K562 (cell line): Measurements from ENCODE around the gene CR2. TPM values are rescaled to one million over a fixed set of nuclear protein-coding genes. Genes with fewer than 3 reads are reported as not detected.

ENCODE experiments used
- ATAC-seq: fragments of 200-7000 bp; cut with Tn5 transposase; 3 replicates; pipeline ENCODE4 v1.9.1; 2020; ENCODE audit warnings: moderate library complexity
- BruUV-seq: library from RNA; stranded (reverse); fragments of 400-500 nt; replicated peaks from 2 replicates; lab custom pipeline; 2021; lab: Mats Ljungman, UMichigan
- CTCF ChIA-PET: fragments of 300-600 bp; formaldehyde crosslinking; extraction: SDS; loops from one replicate; lab custom pipeline; 2021; ENCODE audit warnings: low intra/inter-chr PET ratio; lab: Yijun Ruan, JAX
- POLR2A ChIA-PET: fragments of 300-600, 350-650 bp; sonication (Branson Sonifier 250); formaldehyde crosslinking; extraction: SDS; loops from one replicate; lab custom pipeline; 2021; ENCODE audit warnings: antibody characterized with exemption, inconsistent platforms; lab: Yijun Ruan, JAX
- DNase-seq, 4 experiments: peaks; one replicate each; pipeline versions ENCODE4 v3.0.0 to v3.0.0-alpha.2; 2011 to 2018; ENCODE audit warnings: low spot score in 3 of 4, mixed read lengths in 3 of 4; ENCODE audit errors: extremely low read depth in 1 of 4
- FAIRE-seq: peaks from 2 replicates; lab custom pipeline; 2011; peaks lifted over from hg19 to GRCh38; lab: Jason Lieb, UNC
- H2AFZ ChIP-seq: 2 replicates; pipeline ENCODE4 v1.6.0; 2011; ENCODE audit warnings: low read depth, low read length, control low read depth, inconsistent platforms
- H3K27ac ChIP-seq: fragments of 200-600 bp; 3 replicates; pipeline ENCODE4 v1.8.0; 2011; ENCODE audit warnings: low read depth, mild to moderate bottlenecking, control low read depth, inconsistent platforms, low read length, moderate library complexity, mixed read lengths; ENCODE audit errors: extremely low read depth
- H3K27me3 ChIP-seq, 2 experiments: fragments of 300-600 bp in 1 of 2; 2 replicates in 1 of 2; 3 replicates in 1 of 2; pipeline versions ENCODE4 v1.6.0 to v1.8.0; 2011; ENCODE audit warnings: inconsistent platforms in 2 of 2, low read length in 2 of 2, mild to moderate bottlenecking in 1 of 2, mixed read lengths in 1 of 2, moderate library complexity in 1 of 2; ENCODE audit not compliant: control insufficient read depth in 2 of 2, insufficient read depth in 2 of 2
- H3K36me3 ChIP-seq: fragments of 300-600 bp; 3 replicates; pipeline ENCODE4 v1.8.0; 2011; ENCODE audit warnings: mild to moderate bottlenecking, low read length, inconsistent platforms; ENCODE audit not compliant: control insufficient read depth, insufficient read depth
- H3K4me1 ChIP-seq, 2 experiments: fragments of 200-600 bp in 1 of 2; replicated peaks in 1 of 2; 2 replicates in 1 of 2; 3 replicates in 1 of 2; pipeline versions ENCODE4 v1.5.1 to v1.8.0; 2011; ENCODE audit warnings: inconsistent platforms in 2 of 2, low read length in 2 of 2, mild to moderate bottlenecking in 1 of 2, mixed read lengths in 1 of 2, moderate library complexity in 1 of 2; ENCODE audit not compliant: control insufficient read depth in 2 of 2, insufficient read depth in 2 of 2
- H3K4me2 ChIP-seq: 2 replicates; pipeline ENCODE4 v1.6.1; 2011; ENCODE audit warnings: low read length, control low read depth, inconsistent platforms, mixed read lengths; ENCODE audit not compliant: insufficient read depth
- H3K4me3 ChIP-seq: fragments of 200-600 bp; sonication (generic), shearing (Covaris generic); 2 replicates; pipeline ENCODE4 v1.5.1; 2016; ENCODE audit warnings: control low read depth, inconsistent platforms
- H3K79me2 ChIP-seq: fragments of 200-600 bp; 3 replicates; pipeline ENCODE4 v1.8.0; 2011; ENCODE audit warnings: low read length, inconsistent platforms; ENCODE audit not compliant: control insufficient read depth, insufficient read depth
- H3K9ac ChIP-seq, 2 experiments: 2 replicates each; pipeline versions ENCODE4 v1.6.0 to v1.6.1; 2011; ENCODE audit warnings: low read depth in 2 of 2, low read length in 2 of 2, control low read depth in 1 of 2, inconsistent platforms in 1 of 2, mild to moderate bottlenecking in 1 of 2, mixed read lengths in 1 of 2; ENCODE audit not compliant: insufficient read depth in 1 of 2
- H3K9me1 ChIP-seq: one replicate; pipeline ENCODE4 v1.6.0; 2011; ENCODE audit warnings: inconsistent platforms, mild to moderate bottlenecking, low read length, moderate library complexity; ENCODE audit not compliant: control insufficient read depth, insufficient read depth
- H3K9me3 ChIP-seq: replicated peaks from 2 replicates; pipeline ENCODE4 v1.5.1; 2011; ENCODE audit warnings: low read depth, low read length, inconsistent platforms; ENCODE audit not compliant: control insufficient read depth, insufficient read depth
- H4K20me1 ChIP-seq: replicated peaks from 2 replicates; pipeline ENCODE4 v1.6.1; 2011; ENCODE audit warnings: low read length, inconsistent platforms, mixed read lengths; ENCODE audit not compliant: control insufficient read depth, insufficient read depth
- CCAR2 ChIP-seq: fragments of 200-400 bp; formaldehyde crosslinking; IDR thresholded peaks from 2 replicates; pipeline ENCODE4 v1.6.1; 2017; ENCODE audit warnings: mild to moderate bottlenecking, low read depth, low read length
- EGR1 ChIP-seq: fragments of 450-650 bp; conservative IDR thresholded peaks from 2 replicates; pipeline ENCODE4 v1.6.1; 2017; ENCODE audit warnings: mild to moderate bottlenecking
- EP300 ChIP-seq: IDR thresholded peaks from 2 replicates; pipeline ENCODE4 v1.6.1; 2012; ENCODE audit warnings: low read length, improper control_type of control experiment
- HDAC3 ChIP-seq: fragments of 450-650 bp; IDR thresholded peaks from 2 replicates; pipeline ENCODE4 v1.6.1; 2018; ENCODE audit warnings: borderline replicate concordance, mild to moderate bottlenecking, moderate library complexity; ENCODE audit not compliant: partially characterized antibody
- HDAC6 ChIP-seq: IDR thresholded peaks from 2 replicates; pipeline ENCODE4 v1.6.1; 2012; ENCODE audit warnings: low read depth, mild to moderate bottlenecking, control low read depth, inconsistent platforms, low read length, moderate library complexity
- MAFF ChIP-seq: IDR thresholded peaks from 2 replicates; pipeline ENCODE4 v1.6.1; 2012; ENCODE audit warnings: low read length, improper control_type of control experiment
- SNIP1 ChIP-seq: fragments of 450-650 bp; IDR thresholded peaks from 2 replicates; pipeline ENCODE4 v1.7.1; 2017; ENCODE audit warnings: low read depth, mild to moderate bottlenecking
- U2AF2 ChIP-seq: fragments of 200-400 bp; formaldehyde crosslinking; optimal IDR thresholded peaks from 2 replicates; pipeline ENCODE3; 2017; ENCODE audit warnings: low read depth, mild to moderate bottlenecking, low read length
- ZC3H11A ChIP-seq: IDR thresholded peaks from 2 replicates; pipeline ENCODE4 v1.6.1; 2012; ENCODE audit warnings: low read depth, low read length, improper control_type of control experiment
- ZNF778 ChIP-seq: fragments of 450-650 bp; formaldehyde crosslinking; IDR thresholded peaks from 2 replicates; pipeline ENCODE4 v1.4.0; 2020; ENCODE audit warnings: mild to moderate bottlenecking, moderate library complexity
- ZSCAN32 ChIP-seq: fragments of 450-650 bp; formaldehyde crosslinking; IDR thresholded peaks from 2 replicates; pipeline ENCODE4 v1.4.0; 2020; ENCODE audit warnings: mild to moderate bottlenecking, moderate library complexity
- in situ Hi-C: fragments of 300-500 bp; cut with MboI; formaldehyde crosslinking; loops from 4 replicates; pipeline ENCODE4 v1.15.0; 2018; ENCODE audit warnings: inconsistent platforms, mixed read lengths
- intact Hi-C: fragments of 100-400 bp; cut with micrococcal nuclease; formaldehyde crosslinking; loops from 2 replicates; pipeline ENCODE4 v1.14.2; 2022
- polyA plus RNA-seq, 8 experiments: library from polyadenylated mRNA; depleted of rRNA in 4 of 8; stranded (reverse) in 5 of 8; unstranded in 3 of 8; fragments of >200 nt; fragmentation: Nextera tagmentation in 2 of 8; fragmentation: Illumina TruSeq in 1 of 8; extraction: Ambion mirVana in 2 of 8; extraction: Trizol in 1 of 8; gene quantifications; 2 replicates each; pipeline versions ENCODE4 v1.2.1 to v1.2.3, GENCODE V29; 2011 to 2014; ENCODE audit warnings: inconsistent platforms in 1 of 8, missing spikeins in 1 of 8
- total RNA-seq, 7 experiments: library from RNA; depleted of rRNA in 6 of 7; stranded (reverse); fragments of >200 nt in 6 of 7; fragmentation: Illumina TruSeq in 2 of 7; extraction: Trizol in 2 of 7; gene quantifications; 2 replicates each; pipeline versions ENCODE4 v1.2.1 to v1.2.3, GENCODE V29; 2011 to 2021; ENCODE audit warnings: low replicate concordance in 1 of 7
- TF ChIP-seq, protein P1 (sequence below): fragments of 250-450 bp; sonication (Bioruptor Pico); IDR thresholded peaks from 2 replicates; pipeline ENCODE4 v1.4.0; 2020
- TF ChIP-seq, protein P2 (sequence below): fragments of 200-400 bp; formaldehyde crosslinking; IDR thresholded peaks from 2 replicates; pipeline ENCODE4 v1.6.1; 2017; ENCODE audit warnings: mild to moderate bottlenecking, low read depth, low read length, moderate library complexity
- TF ChIP-seq, protein P3 (sequence below): sonication (generic); formaldehyde crosslinking; IDR thresholded peaks from 2 replicates; pipeline ENCODE4 v1.8.0; 2023; ENCODE audit warnings: mild to moderate bottlenecking, missing genetic modification reagents
- TF ChIP-seq, protein P4 (sequence below): sonication (generic); formaldehyde crosslinking; IDR thresholded peaks from 2 replicates; pipeline ENCODE4 v1.4.0; 2020; ENCODE audit warnings: mild to moderate bottlenecking, missing genetic modification reagents

The CR2 gene
- total and polyA plus RNA-seq, 9 of the 15 experiments (the other 6 are each of a cell fraction or from before 2014, with no cell fraction given), result 0.07 to 0.67 (median 0.37) TPM

GRCh38 chr1:207462535-207462934 is 8.4 kb downstream of the CR2 start:
- no peaks in the 10 kb centered on the region for H3K79me2 ChIP-seq
- no peak for ATAC-seq
- H3K4me2 ChIP-seq, result no peak overlapping the region
- no peaks in the 10 kb centered on the region for H3K36me3 ChIP-seq
- H3K9me1 ChIP-seq, result no peaks in the 10 kb centered on the region
- ChIA-PET POLR2A (interaction anchor here (1.1 kb wide), 1 partner anchor 57 kb away, joined by 3 read pairs; no protein-coding TSS in a partner anchor), CTCF (no interaction called here)
- in situ Hi-C loops (no loop called here), intact Hi-C loops (no loop called here)
- H4K20me1 ChIP-seq, result no peaks in the 10 kb centered on the region
- H3K9me3 ChIP-seq, result no peaks in the 10 kb centered on the region
- no peak overlapping the region for H3K4me3 ChIP-seq
- BruUV-seq, result no TSS peak
- H2AFZ ChIP-seq, result no peak overlapping the region
- no peak overlapping the region for H3K9ac ChIP-seq
- H3K4me1 ChIP-seq, result peaks cover 0 to 23% of the 10 kb centered on the region in 2 experiments; a peak in 2 of 5 replicates
- no peak for FAIRE-seq
- no peak for DNase-seq
- no peaks in the 10 kb centered on the region for H3K27me3 ChIP-seq
- H3K27ac ChIP-seq, result no peak overlapping the region
- TF ChIP-seq EP300, result no peak
- TF ChIP-seq SNIP1, result no peak
- TF ChIP-seq, protein P1, sequence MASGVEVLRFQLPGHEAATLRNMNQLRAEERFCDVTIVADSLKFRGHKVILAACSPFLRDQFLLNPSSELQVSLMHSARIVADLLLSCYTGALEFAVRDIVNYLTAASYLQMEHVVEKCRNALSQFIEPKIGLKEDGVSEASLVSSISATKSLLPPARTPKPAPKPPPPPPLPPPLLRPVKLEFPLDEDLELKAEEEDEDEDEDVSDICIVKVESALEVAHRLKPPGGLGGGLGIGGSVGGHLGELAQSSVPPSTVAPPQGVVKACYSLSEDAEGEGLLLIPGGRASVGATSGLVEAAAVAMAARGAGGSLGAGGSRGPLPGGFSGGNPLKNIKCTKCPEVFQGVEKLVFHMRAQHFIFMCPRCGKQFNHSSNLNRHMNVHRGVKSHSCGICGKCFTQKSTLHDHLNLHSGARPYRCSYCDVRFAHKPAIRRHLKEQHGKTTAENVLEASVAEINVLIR (CRISPR knock-in tag), result no peak
- TF ChIP-seq CCAR2, result no peak
- TF ChIP-seq EGR1, result no peak
- no peak for TF ChIP-seq MAFF
- no peak for TF ChIP-seq U2AF2
- TF ChIP-seq HDAC6, result no peak
- TF ChIP-seq, protein P2, sequence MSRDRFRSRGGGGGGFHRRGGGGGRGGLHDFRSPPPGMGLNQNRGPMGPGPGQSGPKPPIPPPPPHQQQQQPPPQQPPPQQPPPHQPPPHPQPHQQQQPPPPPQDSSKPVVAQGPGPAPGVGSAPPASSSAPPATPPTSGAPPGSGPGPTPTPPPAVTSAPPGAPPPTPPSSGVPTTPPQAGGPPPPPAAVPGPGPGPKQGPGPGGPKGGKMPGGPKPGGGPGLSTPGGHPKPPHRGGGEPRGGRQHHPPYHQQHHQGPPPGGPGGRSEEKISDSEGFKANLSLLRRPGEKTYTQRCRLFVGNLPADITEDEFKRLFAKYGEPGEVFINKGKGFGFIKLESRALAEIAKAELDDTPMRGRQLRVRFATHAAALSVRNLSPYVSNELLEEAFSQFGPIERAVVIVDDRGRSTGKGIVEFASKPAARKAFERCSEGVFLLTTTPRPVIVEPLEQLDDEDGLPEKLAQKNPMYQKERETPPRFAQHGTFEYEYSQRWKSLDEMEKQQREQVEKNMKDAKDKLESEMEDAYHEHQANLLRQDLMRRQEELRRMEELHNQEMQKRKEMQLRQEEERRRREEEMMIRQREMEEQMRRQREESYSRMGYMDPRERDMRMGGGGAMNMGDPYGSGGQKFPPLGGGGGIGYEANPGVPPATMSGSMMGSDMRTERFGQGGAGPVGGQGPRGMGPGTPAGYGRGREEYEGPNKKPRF, result no peak
- TF ChIP-seq, protein P3, sequence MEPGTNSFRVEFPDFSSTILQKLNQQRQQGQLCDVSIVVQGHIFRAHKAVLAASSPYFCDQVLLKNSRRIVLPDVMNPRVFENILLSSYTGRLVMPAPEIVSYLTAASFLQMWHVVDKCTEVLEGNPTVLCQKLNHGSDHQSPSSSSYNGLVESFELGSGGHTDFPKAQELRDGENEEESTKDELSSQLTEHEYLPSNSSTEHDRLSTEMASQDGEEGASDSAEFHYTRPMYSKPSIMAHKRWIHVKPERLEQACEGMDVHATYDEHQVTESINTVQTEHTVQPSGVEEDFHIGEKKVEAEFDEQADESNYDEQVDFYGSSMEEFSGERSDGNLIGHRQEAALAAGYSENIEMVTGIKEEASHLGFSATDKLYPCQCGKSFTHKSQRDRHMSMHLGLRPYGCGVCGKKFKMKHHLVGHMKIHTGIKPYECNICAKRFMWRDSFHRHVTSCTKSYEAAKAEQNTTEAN, result no peak
- TF ChIP-seq, protein P4, sequence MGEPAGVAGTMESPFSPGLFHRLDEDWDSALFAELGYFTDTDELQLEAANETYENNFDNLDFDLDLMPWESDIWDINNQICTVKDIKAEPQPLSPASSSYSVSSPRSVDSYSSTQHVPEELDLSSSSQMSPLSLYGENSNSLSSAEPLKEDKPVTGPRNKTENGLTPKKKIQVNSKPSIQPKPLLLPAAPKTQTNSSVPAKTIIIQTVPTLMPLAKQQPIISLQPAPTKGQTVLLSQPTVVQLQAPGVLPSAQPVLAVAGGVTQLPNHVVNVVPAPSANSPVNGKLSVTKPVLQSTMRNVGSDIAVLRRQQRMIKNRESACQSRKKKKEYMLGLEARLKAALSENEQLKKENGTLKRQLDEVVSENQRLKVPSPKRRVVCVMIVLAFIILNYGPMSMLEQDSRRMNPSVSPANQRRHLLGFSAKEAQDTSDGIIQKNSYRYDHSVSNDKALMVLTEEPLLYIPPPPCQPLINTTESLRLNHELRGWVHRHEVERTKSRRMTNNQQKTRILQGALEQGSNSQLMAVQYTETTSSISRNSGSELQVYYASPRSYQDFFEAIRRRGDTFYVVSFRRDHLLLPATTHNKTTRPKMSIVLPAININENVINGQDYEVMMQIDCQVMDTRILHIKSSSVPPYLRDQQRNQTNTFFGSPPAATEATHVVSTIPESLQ, result no peak
- TF ChIP-seq ZNF778 (CRISPR knock-in tag), result no peak
- TF ChIP-seq HDAC3, result no peak
- no peak for TF ChIP-seq ZSCAN32
- no peak for TF ChIP-seq ZC3H11A
